Brain microvascular endothelial cell (primary cell): ENCODE data around the gene ARHGDIG.

Source experiments
- DNase-seq: peaks from one replicate; pipeline ENCODE4 v3.0.0-alpha.2; 2020
- H3K27ac ChIP-seq: fragments of 250-450 bp; sonication (Bioruptor Pico); 2 replicates; pipeline ENCODE4 v1.5.1; 2020; ENCODE audit warnings: mild to moderate bottlenecking, moderate library complexity
- H3K27me3 ChIP-seq: fragments of 250-450 bp; sonication (Bioruptor Pico); replicated peaks from 2 replicates; pipeline ENCODE4 v1.5.1; 2020; ENCODE audit warnings: mild to moderate bottlenecking
- H3K36me3 ChIP-seq: fragments of 250-450 bp; sonication (Bioruptor Pico); replicated peaks from 2 replicates; pipeline ENCODE4 v1.5.1; 2020; ENCODE audit warnings: mild to moderate bottlenecking
- H3K4me3 ChIP-seq: 2 replicates; pipeline ENCODE4 v1.5.1; 2011; ENCODE audit warnings: low read depth, mild to moderate bottlenecking, control low read depth, low read length, moderate library complexity
- in situ Hi-C: cut with HindIII; loops from 2 replicates; pipeline ENCODE4 v1.10.0; 2017; ENCODE audit warnings: low sequenced_read_pairs, low pct_ligation_motif_present
- TF ChIP-seq, protein P1 (sequence below): IDR thresholded peaks from 2 replicates; pipeline ENCODE4 v1.5.1; 2011; ENCODE audit warnings: low read depth, mild to moderate bottlenecking, moderate library complexity, low read length, control low read depth, inconsistent platforms; ENCODE audit errors: missing control alignments

Gene ARHGDIG

DNA sequence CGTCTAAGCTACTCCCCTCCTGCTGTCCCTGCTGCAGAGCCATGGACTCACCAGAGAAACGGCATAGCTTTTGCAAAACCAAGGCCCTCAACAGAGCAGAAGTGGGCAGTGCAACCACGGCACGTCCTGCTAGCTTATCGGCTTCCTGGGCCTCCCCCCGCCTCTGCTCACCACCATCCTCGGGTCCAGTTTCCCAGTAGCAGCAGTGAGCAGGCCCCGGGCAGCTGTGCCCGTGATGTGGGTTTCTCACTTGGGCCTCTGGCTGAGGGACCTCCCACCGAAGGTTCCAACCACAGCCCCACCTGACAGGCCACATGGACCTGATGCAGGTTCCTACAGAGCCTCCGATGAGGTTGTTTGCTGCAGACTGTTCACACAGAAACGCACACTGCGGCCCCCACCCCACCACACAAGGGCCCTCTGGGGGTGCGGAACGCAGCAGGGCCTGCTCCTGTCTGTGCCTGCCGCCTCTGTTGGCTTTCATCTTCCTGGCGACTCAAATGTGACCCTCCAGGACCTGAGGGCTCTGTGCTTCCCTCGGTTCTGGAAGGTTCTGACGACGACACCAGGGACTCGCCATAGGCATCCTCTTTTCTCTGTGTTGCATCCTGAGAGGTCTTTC, 27.4 kb downstream of the ARHGDIG start:
- no peak overlapping the region for H3K4me3 ChIP-seq
- H3K27ac ChIP-seq: no peak overlapping the region
- in situ Hi-C loops: no loop called here
- TF ChIP-seq, protein P1, sequence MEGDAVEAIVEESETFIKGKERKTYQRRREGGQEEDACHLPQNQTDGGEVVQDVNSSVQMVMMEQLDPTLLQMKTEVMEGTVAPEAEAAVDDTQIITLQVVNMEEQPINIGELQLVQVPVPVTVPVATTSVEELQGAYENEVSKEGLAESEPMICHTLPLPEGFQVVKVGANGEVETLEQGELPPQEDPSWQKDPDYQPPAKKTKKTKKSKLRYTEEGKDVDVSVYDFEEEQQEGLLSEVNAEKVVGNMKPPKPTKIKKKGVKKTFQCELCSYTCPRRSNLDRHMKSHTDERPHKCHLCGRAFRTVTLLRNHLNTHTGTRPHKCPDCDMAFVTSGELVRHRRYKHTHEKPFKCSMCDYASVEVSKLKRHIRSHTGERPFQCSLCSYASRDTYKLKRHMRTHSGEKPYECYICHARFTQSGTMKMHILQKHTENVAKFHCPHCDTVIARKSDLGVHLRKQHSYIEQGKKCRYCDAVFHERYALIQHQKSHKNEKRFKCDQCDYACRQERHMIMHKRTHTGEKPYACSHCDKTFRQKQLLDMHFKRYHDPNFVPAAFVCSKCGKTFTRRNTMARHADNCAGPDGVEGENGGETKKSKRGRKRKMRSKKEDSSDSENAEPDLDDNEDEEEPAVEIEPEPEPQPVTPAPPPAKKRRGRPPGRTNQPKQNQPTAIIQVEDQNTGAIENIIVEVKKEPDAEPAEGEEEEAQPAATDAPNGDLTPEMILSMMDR: no peak
- DNase-seq: no peak
- H3K27me3 ChIP-seq: no peaks in the 10 kb centered on the region
- H3K36me3 ChIP-seq: peaks cover 31% of the 10 kb centered on the region

DNA sequence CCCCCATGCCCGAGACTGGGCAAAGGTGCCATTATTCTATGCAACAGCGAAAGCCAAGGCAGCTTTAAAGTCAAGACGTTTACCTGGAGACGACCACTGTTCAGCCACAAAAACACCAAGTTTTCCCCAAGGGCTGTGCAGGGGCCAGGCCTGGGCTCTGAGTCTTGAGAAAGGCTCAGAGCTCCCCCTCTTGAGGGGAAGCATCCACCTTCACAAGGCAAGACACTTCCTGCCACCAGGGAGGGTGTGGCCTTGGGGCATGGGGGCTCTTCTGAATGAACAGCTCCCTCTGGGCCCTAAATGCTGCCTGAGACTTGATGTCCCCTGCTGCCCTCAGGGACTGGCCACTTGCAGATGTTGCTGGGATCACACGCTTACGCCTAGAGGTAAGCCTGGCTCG, 29.1 kb downstream of the ARHGDIG start:
- no peak overlapping the region for H3K27ac ChIP-seq
- no peak for DNase-seq
- peaks cover 36% of the 10 kb centered on the region for H3K36me3 ChIP-seq
- no peak overlapping the region for H3K4me3 ChIP-seq
- TF ChIP-seq, protein P1: no peak
- in situ Hi-C loops: no loop called here
- no peaks in the 10 kb centered on the region for H3K27me3 ChIP-seq

DNA sequence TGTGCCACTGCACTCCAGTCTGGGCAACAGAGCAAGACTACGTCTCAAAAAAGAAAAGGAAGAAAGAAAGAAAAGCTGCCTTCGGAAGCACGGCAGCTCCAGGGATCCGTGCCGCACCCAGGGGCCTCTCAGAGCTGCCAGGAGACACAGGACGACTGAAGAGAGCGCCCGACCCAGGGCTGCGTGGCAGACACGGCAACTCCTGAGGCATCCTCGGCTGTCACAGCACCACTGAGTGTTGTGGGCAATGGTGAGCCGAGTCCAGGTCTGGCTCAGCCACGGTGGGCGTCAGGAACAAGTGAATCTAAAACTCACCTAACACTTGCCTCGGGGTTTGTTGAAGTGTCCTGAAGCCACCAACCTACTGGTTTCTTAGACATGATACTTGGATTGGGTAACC, 31.3 kb downstream of the ARHGDIG start:
- H3K27me3 ChIP-seq: no peaks in the 10 kb centered on the region
- in situ Hi-C loops: no loop called here
- peaks cover 31% of the 10 kb centered on the region for H3K36me3 ChIP-seq
- no peak for DNase-seq
- H3K27ac ChIP-seq: no peak overlapping the region
- TF ChIP-seq, protein P1: no peak
- H3K4me3 ChIP-seq: no peak overlapping the region

DNA sequence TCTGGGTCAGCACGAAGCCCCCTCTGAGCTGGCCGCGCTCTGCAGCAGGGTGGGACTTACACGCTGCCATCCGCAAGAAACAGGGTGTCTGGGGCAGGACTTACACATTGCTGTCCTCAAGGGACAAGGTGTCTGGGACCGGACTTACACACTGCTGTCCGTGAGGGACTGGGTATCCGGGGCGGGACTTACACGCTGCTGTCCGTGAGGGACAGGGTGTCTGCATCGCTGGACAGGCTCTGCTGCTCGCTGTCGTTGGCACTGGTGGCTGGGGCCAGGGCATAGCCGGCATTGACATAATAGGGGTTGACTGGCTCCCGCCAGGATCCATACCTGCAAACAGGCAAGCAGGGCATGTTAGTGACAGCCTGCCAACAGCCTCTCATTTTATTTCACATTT, 34.0 kb downstream of the ARHGDIG start:
- TF ChIP-seq, protein P1: no peak
- no peaks in the 10 kb centered on the region for H3K27me3 ChIP-seq
- H3K27ac ChIP-seq: no peak overlapping the region
- H3K4me3 ChIP-seq: no peak overlapping the region
- peaks cover 23% of the 10 kb centered on the region for H3K36me3 ChIP-seq
- no peak for DNase-seq
- in situ Hi-C loops: no loop called here

DNA sequence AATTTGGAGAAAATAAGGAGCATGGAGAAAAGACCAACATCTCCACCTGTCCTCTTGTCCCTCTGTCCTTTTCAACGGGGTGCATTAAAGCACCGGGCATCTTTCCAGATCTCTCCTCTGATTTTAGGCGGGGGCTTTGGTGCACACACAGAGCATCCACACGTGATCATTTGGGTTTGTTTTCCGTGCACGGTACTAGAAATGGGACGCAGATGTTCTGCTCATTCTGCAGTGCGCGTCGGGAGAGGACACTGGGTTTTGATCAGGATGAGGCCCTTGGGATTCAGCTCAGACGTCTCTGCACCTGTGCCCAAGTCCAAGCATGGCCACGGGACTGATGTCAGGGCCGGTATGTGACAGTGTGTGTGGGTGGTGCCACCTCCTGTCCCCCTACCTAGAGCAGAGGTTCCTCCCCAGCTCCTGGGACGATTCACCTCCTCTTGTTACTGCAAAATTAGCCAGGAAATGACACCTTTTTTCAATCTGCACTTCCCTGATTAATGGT, 34.5 kb downstream of the ARHGDIG start:
- TF ChIP-seq, protein P1: no peak
- peaks cover 20% of the 10 kb centered on the region for H3K36me3 ChIP-seq
- in situ Hi-C loops: no loop called here

More for the DNA sequence above, 34.5 kb downstream of the ARHGDIG start:
- no peak for DNase-seq
- Histone ChIP-seq H3K27ac (no peak overlapping the region), H3K4me3 (no peak overlapping the region), H3K27me3 (no peaks in the 10 kb centered on the region)
